B cell (primary cell): ENCODE measurements around the gene CCDC138. TPM values are rescaled to one million over a fixed set of nuclear protein-coding genes. Genes with fewer than 3 reads are reported as not detected.

Source experiments
- ATAC-seq: fragments of 200-7000 bp; cut with Tn5 transposase; one replicate; pipeline ENCODE4 v1.10.0; 2021; ENCODE audit warnings: low read depth, mild to moderate bottlenecking, moderate number of reproducible peaks, moderate library complexity
- CTCF ChIA-PET: fragments of 350-600 bp; sonication (Branson Sonifier 250); formaldehyde crosslinking; loops from one replicate; lab custom pipeline; 2021; ENCODE audit warnings: antibody characterized with exemption, inconsistent platforms; lab: Charles Lee
- POLR2A ChIA-PET: fragments of 350-600 bp; sonication (Branson Sonifier 250); formaldehyde crosslinking; loops from one replicate; lab custom pipeline; 2021; ENCODE audit warnings: antibody characterized with exemption; lab: Charles Lee
- DNase-seq: peaks from one replicate; pipeline ENCODE4 v3.0.0; 2013
- H2AFZ ChIP-seq: 2 replicates; pipeline ENCODE4 v1.6.1; 2012; ENCODE audit warnings: mild to moderate bottlenecking, low read depth, low read length; ENCODE audit not compliant: insufficient read depth, poor library complexity, severe bottlenecking
- H3K27ac ChIP-seq, 2 donors: 1 replicate in 1 of 2; 2 replicates in 1 of 2; pipeline ENCODE4 v1.5.1; 2012 to 2013; ENCODE audit warnings: low read length in 2 of 2, mild to moderate bottlenecking in 2 of 2, moderate library complexity in 1 of 2
- H3K27me3 ChIP-seq, 4 experiments: fragments of 200-600 bp in 1 of 4; sonication (generic) in 1 of 4; replicated peaks in 1 of 4; 1 replicate in 2 of 4; 2 replicates in 2 of 4; pipeline versions ENCODE4 v1.6.1 to v1.7.0; 2013 to 2016; ENCODE audit warnings: low read length in 3 of 4, mild to moderate bottlenecking in 2 of 4, mixed read lengths in 1 of 4, moderate library complexity in 1 of 4; ENCODE audit not compliant: insufficient read depth in 4 of 4, control insufficient read depth in 3 of 4; ENCODE audit errors: control extremely low read depth in 1 of 4
- H3K36me3 ChIP-seq, 2 experiments: replicated peaks in 1 of 2; 1 replicate in 1 of 2; 2 replicates in 1 of 2; pipeline versions ENCODE4 v1.6.1 to v1.7.1; 2013; ENCODE audit warnings: low read length in 1 of 2; ENCODE audit not compliant: insufficient read depth in 2 of 2, control insufficient read depth in 1 of 2; ENCODE audit errors: control extremely low read depth in 1 of 2, extremely low read depth in 1 of 2
- H3K4me1 ChIP-seq, 2 donors: fragments of 200-600 bp in 1 of 2; sonication (generic) in 1 of 2; 1 replicate in 1 of 2; 2 replicates in 1 of 2; pipeline versions ENCODE4 v1.5.1 to v1.6.1; 2013 to 2017; ENCODE audit warnings: low read length in 2 of 2; ENCODE audit not compliant: control insufficient read depth in 2 of 2, insufficient read depth in 2 of 2
- H3K4me2 ChIP-seq: replicated peaks from 2 replicates; pipeline ENCODE3; 2012; ENCODE audit warnings: mild to moderate bottlenecking, low read depth, low read length; ENCODE audit not compliant: poor library complexity, severe bottlenecking
- H3K4me3 ChIP-seq, 5 experiments: fragments of 200-600 bp in 1 of 5; sonication (generic) in 1 of 5; 1 replicate in 3 of 5; 2 replicates in 2 of 5; pipeline versions ENCODE4 v1.5.1 to v1.7.0; 2011 to 2016; ENCODE audit warnings: low read length in 4 of 5, mild to moderate bottlenecking in 4 of 5, low read depth in 2 of 5, control low read depth in 1 of 5, moderate library complexity in 1 of 5; ENCODE audit not compliant: insufficient read depth in 1 of 5; ENCODE audit errors: control extremely low read depth in 1 of 5, extremely low read depth in 1 of 5
- H3K79me2 ChIP-seq: fragments of 200-600 bp; sonication (generic); one replicate; pipeline ENCODE4 v1.6.0; 2016; ENCODE audit warnings: low read length; ENCODE audit not compliant: control insufficient read depth, insufficient read depth
- H3K9ac ChIP-seq: fragments of 200-600 bp; sonication (generic); 2 replicates; pipeline ENCODE4 v1.6.1; 2017; ENCODE audit warnings: mild to moderate bottlenecking, low read length, moderate library complexity
- H3K9me3 ChIP-seq, 3 donors: one replicate each; pipeline versions ENCODE4 v1.6.1 to v1.7.1; 2013; ENCODE audit warnings: low read length in 2 of 3; ENCODE audit not compliant: control insufficient read depth in 2 of 3, insufficient read depth in 1 of 3; ENCODE audit errors: control extremely low read depth in 1 of 3
- H4K20me1 ChIP-seq: 2 replicates; pipeline ENCODE4 v1.6.0; 2012; ENCODE audit warnings: mild to moderate bottlenecking, low read length; ENCODE audit not compliant: insufficient read depth, control insufficient read depth, poor library complexity, severe bottlenecking
- H3K27ac Mint-ChIP-seq: one replicate; pipeline ENCODE4 v1.8.0; 2021; ENCODE audit warnings: mixed read lengths
- H3K27me3 Mint-ChIP-seq: one replicate; pipeline ENCODE4 v1.8.0; 2021; ENCODE audit warnings: mixed read lengths
- H3K4me1 Mint-ChIP-seq: one replicate; pipeline ENCODE4 v1.8.0; 2021; ENCODE audit warnings: mixed read lengths
- H3K4me3 Mint-ChIP-seq: one replicate; pipeline ENCODE4 v1.8.0; 2021; ENCODE audit warnings: mixed read lengths
- H3K9me3 Mint-ChIP-seq: one replicate; pipeline ENCODE4 v1.8.0; 2022; ENCODE audit warnings: mixed read lengths; ENCODE audit not compliant: insufficient read depth
- CTCF ChIP-seq: fragments of 200-600 bp; IDR thresholded peaks from one replicate; pipeline ENCODE4 v1.8.0; 2022; ENCODE audit warnings: antibody characterized with exemption, mild to moderate bottlenecking
- EZH2 ChIP-seq: IDR thresholded peaks from 2 replicates; pipeline ENCODE4 v1.6.1; 2012; ENCODE audit warnings: borderline replicate concordance, low read depth, mild to moderate bottlenecking, moderate library complexity, low read length; ENCODE audit not compliant: insufficient read depth, poor library complexity, severe bottlenecking
- whole genome bisulfite sequencing: methylation state at CpG from one replicate; pipeline ENCODE4 v1.1.5; 2013; ENCODE audit warnings: missing lambda C conversion rate; ENCODE audit not compliant: insufficient coverage; 5-methylcytosine and 5-hydroxymethylcytosine counted together
- intact Hi-C: fragments of 100-400 bp; cut with micrococcal nuclease; formaldehyde crosslinking; loops from one replicate; pipeline ENCODE4 v1.10.0; 2022
- polyA plus RNA-seq: library from polyadenylated mRNA; depleted of rRNA; stranded (reverse); fragments of >200 nt; gene quantifications from 2 replicates; pipeline ENCODE4 v1.2.3, GENCODE V29; 2012
- total RNA-seq, 2 donors: library from RNA; stranded (reverse); fragments of 120-200 nt in 1 of 2; gene quantifications; 1 replicate in 1 of 2; 2 replicates in 1 of 2; pipeline versions ENCODE4 v1.2.3 to v1.2.4, GENCODE V29; 2013 to 2022

Gene CCDC138
- total and polyA plus RNA-seq, 2 donors (not counting 1 experiment from before 2014, with no cell fraction given): 3.3 to 16.3 TPM

DNA sequence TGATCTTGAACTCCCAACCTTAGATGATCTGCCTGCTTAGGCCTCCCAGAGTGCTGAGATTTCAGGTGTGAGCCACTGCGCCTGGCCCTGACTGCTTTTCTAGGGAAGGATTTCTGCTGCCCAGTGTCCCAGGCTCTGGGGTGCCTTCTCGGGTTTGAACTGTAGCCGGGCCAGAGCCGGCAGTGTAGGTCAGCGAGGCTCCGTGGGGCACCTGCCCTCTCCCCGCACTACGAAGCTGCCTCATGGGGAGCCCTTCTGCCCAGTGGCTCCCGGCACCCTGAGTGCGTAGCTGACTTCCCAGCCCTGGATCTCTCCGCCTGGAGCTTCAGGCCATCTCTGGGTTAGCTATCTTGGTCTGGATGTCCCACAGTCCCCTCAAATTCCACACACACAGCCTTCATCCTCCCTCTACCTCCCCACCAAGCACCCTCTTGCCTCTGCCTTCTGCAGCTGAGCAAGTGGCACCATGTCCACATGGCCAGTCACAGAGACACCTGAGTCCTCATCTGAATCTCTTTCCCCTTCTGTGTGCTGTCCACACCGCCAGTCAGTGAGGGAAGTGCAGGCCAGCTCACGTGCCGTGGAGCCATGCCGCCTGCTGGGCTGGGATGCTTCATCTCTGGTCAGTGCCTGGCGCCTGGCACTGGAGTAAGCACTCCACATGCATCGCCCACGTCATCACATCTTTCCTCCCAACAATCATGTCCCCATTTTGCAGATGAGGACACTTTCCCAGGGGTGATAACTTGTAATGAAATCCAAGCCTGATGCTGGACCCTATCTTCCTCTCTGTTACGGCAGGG is 133.2 kb downstream of the CCDC138 start:
- Mint-ChIP-seq H3K27me3 (no peaks in the 10 kb centered on the region), H3K4me1 (no peaks in the 10 kb centered on the region), H3K27ac (no peak overlapping the region), H3K9me3 (no peaks in the 10 kb centered on the region), H3K4me3 (no peak overlapping the region)
- ChIA-PET CTCF (no interaction called here), POLR2A (no interaction called here)
- Histone ChIP-seq H3K79me2 (no peaks in the 10 kb centered on the region), H4K20me1 (no peaks in the 10 kb centered on the region), H3K4me3 (no peak overlapping the region), H2AFZ (no peak overlapping the region), H3K4me1 (no peaks in the 10 kb centered on the region), H3K36me3 (no peaks in the 10 kb centered on the region), H3K27me3 (no peaks in the 10 kb centered on the region), H3K4me2 (no peak overlapping the region), H3K27ac (no peak overlapping the region), H3K9ac (no peak overlapping the region), H3K9me3 (no peaks in the 10 kb centered on the region)
- ATAC-seq (no peak), DNase-seq (no peak)
- intact Hi-C loops: no loop called here
- 91% methylated on average over 18 of the region's 19 CpGs for WGBS
- TF ChIP-seq CTCF: no peak
- TF ChIP-seq EZH2: no peak

DNA sequence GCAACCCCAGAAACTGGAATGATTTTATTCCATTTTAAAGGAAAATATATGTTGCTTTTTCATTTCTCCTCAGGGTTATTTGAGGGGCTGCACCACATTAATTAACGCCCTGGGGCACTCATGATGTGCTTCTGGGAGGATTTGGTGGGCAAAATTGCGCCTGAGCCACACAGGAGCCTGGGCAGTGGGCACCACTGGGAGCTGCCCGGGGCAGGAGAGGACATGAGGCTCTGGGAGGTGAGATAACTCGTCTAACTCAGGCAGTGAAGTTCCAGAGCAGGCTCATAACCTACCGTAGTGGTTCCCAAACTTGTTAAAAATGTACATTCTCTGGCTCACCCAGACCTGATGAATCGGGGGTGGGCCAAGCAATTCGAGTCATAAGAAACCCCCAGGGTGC is 134.1 kb downstream of the CCDC138 start:
- intact Hi-C loops: no loop called here
- Histone ChIP-seq H3K79me2 (no peaks in the 10 kb centered on the region), H3K4me1 (no peaks in the 10 kb centered on the region), H3K9ac (no peak overlapping the region), H3K9me3 (no peaks in the 10 kb centered on the region), H3K36me3 (no peaks in the 10 kb centered on the region), H3K27ac (no peak overlapping the region), H3K4me2 (no peak overlapping the region), H3K27me3 (no peaks in the 10 kb centered on the region), H2AFZ (no peak overlapping the region), H4K20me1 (no peaks in the 10 kb centered on the region), H3K4me3 (no peak overlapping the region)
- ATAC-seq (no peak), DNase-seq (no peak)
- ChIA-PET POLR2A (no interaction called here), CTCF (no interaction called here)
- no peaks in the 10 kb centered on the region for H3K4me1 Mint-ChIP-seq
- no peaks in the 10 kb centered on the region for H3K9me3 Mint-ChIP-seq
- TF ChIP-seq EZH2 (no peak), CTCF (no peak)
- H3K27ac Mint-ChIP-seq: no peak overlapping the region
- no peak overlapping the region for H3K4me3 Mint-ChIP-seq
- H3K27me3 Mint-ChIP-seq: no peaks in the 10 kb centered on the region
- 63% methylated on average over 7 of the region's 7 CpGs for WGBS
